ENCODE data around the gene LRRC8B.

- TF ChIP-seq CTCF (conservative IDR thresholded peaks at IDR 0.05; ENCODE audit: low read length) (peak; percentile 57; the same call in 1 of the 2 replicates), EZH2phosphoT487 (IDR thresholded peaks at IDR 0.05; ENCODE audit: borderline replicate concordance, low read depth, low read length) (no peak)
Measured at GRCh38 chr1:89632657-89633247, 108.1 kb downstream of the LRRC8B start, which contains the start of gene LRRC8C.

Measured in OCI-LY7 (cell line).